Neural progenitor cell (in vitro differentiated cells): ENCODE results near the gene MKI67. TPM values are rescaled to one million over a fixed set of nuclear protein-coding genes. Genes with fewer than 3 reads are reported as not detected.
"Not testable (repeated sequence)": the region's sequence is repeated elsewhere in the genome, so short reads cannot be mapped to it uniquely, and the experiment has no call there.

ENCODE experiments used
- DNase-seq: peaks from one replicate; pipeline ENCODE4 v3.0.0-alpha.2; 2016; ENCODE audit warnings: low spot score
- H2AFZ ChIP-seq: fragments of 200-600 bp; sonication (generic); replicated peaks from 2 replicates; pipeline ENCODE4 v1.6.1; 2016; ENCODE audit warnings: antibody characterized with exemption
- H3F3A ChIP-seq: fragments of 200-600 bp; sonication (generic); 2 replicates; pipeline ENCODE4 v1.6.1; 2016; ENCODE audit warnings: antibody characterized with exemption, low read depth
- H3K27ac ChIP-seq: fragments of 200-600 bp; sonication (generic); 2 replicates; pipeline ENCODE4 v1.5.1; 2016; ENCODE audit warnings: mild to moderate bottlenecking
- H3K27me3 ChIP-seq: fragments of 200-600 bp; sonication (generic); 2 replicates; pipeline ENCODE4 v1.6.1; 2016; ENCODE audit warnings: mild to moderate bottlenecking, moderate library complexity
- H3K36me3 ChIP-seq: fragments of 200-600 bp; sonication (generic); 2 replicates; pipeline ENCODE4 v1.5.1; 2016
- H3K4me1 ChIP-seq: fragments of 200-600 bp; sonication (generic); 2 replicates; pipeline ENCODE4 v1.6.1; 2016; ENCODE audit warnings: mixed run types
- H3K4me2 ChIP-seq: fragments of 200-600 bp; sonication (generic); 2 replicates; pipeline ENCODE4 v1.6.1; 2016
- H3K4me3 ChIP-seq: fragments of 200-600 bp; sonication (generic); 2 replicates; pipeline ENCODE4 v1.5.1; 2016
- H3K79me2 ChIP-seq: fragments of 200-600 bp; sonication (generic); 2 replicates; pipeline ENCODE4 v1.6.1; 2016; ENCODE audit warnings: low read depth
- H3K9ac ChIP-seq: fragments of 200-600 bp; sonication (generic); 2 replicates; pipeline ENCODE4 v1.6.1; 2016
- H3K9me3 ChIP-seq: fragments of 200-600 bp; sonication (generic); 2 replicates; pipeline ENCODE4 v1.5.1; 2016; ENCODE audit warnings: low read depth
- H4K20me1 ChIP-seq: fragments of 200-600 bp; sonication (generic); 2 replicates; pipeline ENCODE4 v1.6.1; 2016; ENCODE audit warnings: low read depth
- H3K27ac Mint-ChIP-seq: 3 replicates; pipeline ENCODE4 v1.8.0; 2021; ENCODE audit warnings: mixed read lengths
- H3K27me3 Mint-ChIP-seq: 2 replicates; pipeline ENCODE4 v1.8.0; 2022; ENCODE audit warnings: low read depth, mild to moderate bottlenecking, inconsistent platforms, moderate library complexity, mixed read lengths; ENCODE audit not compliant: insufficient read depth
- H3K36me3 Mint-ChIP-seq: 3 replicates; pipeline ENCODE4 v1.8.0; 2021; ENCODE audit warnings: mixed read lengths
- H3K4me1 Mint-ChIP-seq: 3 replicates; pipeline ENCODE4 v1.8.0; 2021; ENCODE audit warnings: mixed read lengths
- H3K4me3 Mint-ChIP-seq: 3 replicates; pipeline ENCODE4 v1.8.0; 2021; ENCODE audit warnings: mild to moderate bottlenecking, moderate library complexity, mixed read lengths
- H3K9me3 Mint-ChIP-seq: 3 replicates; pipeline ENCODE4 v1.8.0; 2020; ENCODE audit warnings: mixed read lengths
- CTCF ChIP-seq: fragments of 200-600 bp; sonication (generic); IDR thresholded peaks from 2 replicates; pipeline ENCODE4 v1.5.1; 2017; ENCODE audit warnings: antibody characterized with exemption, mild to moderate bottlenecking
- EZH2 ChIP-seq: fragments of 200-600 bp; sonication (generic); IDR thresholded peaks from 2 replicates; pipeline ENCODE4 v1.6.1; 2017; ENCODE audit warnings: antibody characterized with exemption, mild to moderate bottlenecking, moderate library complexity
- EZH2phosphoT487 ChIP-seq: fragments of 200-600 bp; sonication (generic); IDR thresholded peaks from 2 replicates; pipeline ENCODE4 v1.6.1; 2017; ENCODE audit warnings: antibody characterized with exemption
- total RNA-seq: library from RNA; depleted of rRNA; stranded (reverse); fragments of >200 nt; gene quantifications from 2 replicates; pipeline ENCODE4 v1.2.3, GENCODE V29; 2015; ENCODE audit warnings: low replicate concordance

Gene MKI67
- total RNA-seq, 1 donor from 2014 or later, result 65.8 TPM

- no peaks in the 10 kb centered on the region for H3K4me1 Mint-ChIP-seq
- H2AFZ ChIP-seq, result no peak overlapping the region
- no peak overlapping the region for H3K4me2 ChIP-seq
- no peaks in the 10 kb centered on the region for H3K9me3 ChIP-seq
- no peak for DNase-seq
- H3K27ac Mint-ChIP-seq, result no peak overlapping the region
- no peaks in the 10 kb centered on the region for H3K27me3 Mint-ChIP-seq
- H4K20me1 ChIP-seq, result peaks cover 21% of the 10 kb centered on the region
- H3K36me3 Mint-ChIP-seq, result peaks cover 35% of the 10 kb centered on the region
- H3K4me3 Mint-ChIP-seq, result peak overlapping the region; percentile 24
- peaks cover 11% of the 10 kb centered on the region for H3F3A ChIP-seq
- peak overlapping the region; percentile 53 for H3K27ac ChIP-seq
- no peak overlapping the region for H3K4me3 ChIP-seq
- no peaks in the 10 kb centered on the region for H3K4me1 ChIP-seq
- no peak overlapping the region for H3K9ac ChIP-seq
- H3K9me3 Mint-ChIP-seq, result no peaks in the 10 kb centered on the region
- H3K36me3 ChIP-seq, result peaks cover 20% of the 10 kb centered on the region
- H3K79me2 ChIP-seq, result no peaks in the 10 kb centered on the region
- TF ChIP-seq CTCF, result no peak
- no peak for TF ChIP-seq EZH2
- no peak for TF ChIP-seq EZH2phosphoT487
- H3K27me3 ChIP-seq, result no peaks in the 10 kb centered on the region
Observed at GRCh38 chr10:128096486-128097199, 29.6 kb downstream of the MKI67 start.

DNA sequence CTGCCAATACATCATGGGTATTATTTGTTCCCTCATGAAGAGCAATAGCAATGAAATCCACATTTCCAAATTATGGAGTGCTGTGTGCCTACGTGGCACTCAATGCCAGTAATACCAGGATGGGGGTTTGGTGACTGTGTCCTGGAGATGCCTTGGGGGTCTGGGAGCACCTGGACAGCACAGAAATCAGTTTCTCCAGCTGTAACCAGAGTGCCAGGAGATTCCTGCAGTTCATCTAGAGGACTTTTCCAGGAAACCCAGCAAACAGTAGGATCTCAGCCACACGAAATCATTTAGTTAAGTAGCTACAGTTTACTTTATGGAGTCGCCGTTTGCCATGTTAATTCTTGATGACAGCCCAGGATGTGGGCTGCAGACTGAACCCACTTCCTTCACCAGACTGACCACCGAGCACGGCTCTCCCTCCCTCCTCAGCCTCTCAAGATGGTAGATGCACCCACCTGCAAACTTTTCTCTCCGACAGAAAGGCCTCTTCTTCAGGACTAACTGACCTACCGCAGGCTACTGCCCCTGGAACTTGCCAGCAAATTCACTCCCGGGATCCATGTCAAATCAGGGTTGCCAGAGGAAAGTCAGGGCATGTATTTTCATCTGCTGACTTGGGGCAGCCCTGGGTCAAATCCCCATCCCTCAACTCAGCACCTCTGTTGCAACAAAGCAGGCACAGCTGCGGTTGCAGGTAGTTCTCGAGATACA, 30.3 kb downstream of the MKI67 start:
- DNase-seq, result no peak
- TF ChIP-seq EZH2phosphoT487 (no peak), EZH2 (no peak), CTCF (no peak)
- H4K20me1 ChIP-seq, result peaks cover 17% of the 10 kb centered on the region
- H3K9ac ChIP-seq, result no peak overlapping the region
- H3K27me3 Mint-ChIP-seq, result no peaks in the 10 kb centered on the region
- H3K4me1 ChIP-seq, result no peaks in the 10 kb centered on the region
- no peak overlapping the region for H3K4me3 ChIP-seq
- H3K79me2 ChIP-seq, result no peaks in the 10 kb centered on the region
- H3K27ac ChIP-seq, result peak overlapping the region; percentile 29
- H3K9me3 Mint-ChIP-seq, result no peaks in the 10 kb centered on the region
- H3K27ac Mint-ChIP-seq, result no peak overlapping the region
- H3K27me3 ChIP-seq, result no peaks in the 10 kb centered on the region
- no peak overlapping the region for H2AFZ ChIP-seq
- H3F3A ChIP-seq, result peaks cover 11% of the 10 kb centered on the region
- no peaks in the 10 kb centered on the region for H3K4me1 Mint-ChIP-seq
- no peak overlapping the region for H3K4me3 Mint-ChIP-seq
- no peak overlapping the region for H3K4me2 ChIP-seq
- H3K9me3 ChIP-seq, result no peaks in the 10 kb centered on the region
- H3K36me3 Mint-ChIP-seq, result peaks cover 30% of the 10 kb centered on the region
- H3K36me3 ChIP-seq, result peaks cover 13% of the 10 kb centered on the region

DNA sequence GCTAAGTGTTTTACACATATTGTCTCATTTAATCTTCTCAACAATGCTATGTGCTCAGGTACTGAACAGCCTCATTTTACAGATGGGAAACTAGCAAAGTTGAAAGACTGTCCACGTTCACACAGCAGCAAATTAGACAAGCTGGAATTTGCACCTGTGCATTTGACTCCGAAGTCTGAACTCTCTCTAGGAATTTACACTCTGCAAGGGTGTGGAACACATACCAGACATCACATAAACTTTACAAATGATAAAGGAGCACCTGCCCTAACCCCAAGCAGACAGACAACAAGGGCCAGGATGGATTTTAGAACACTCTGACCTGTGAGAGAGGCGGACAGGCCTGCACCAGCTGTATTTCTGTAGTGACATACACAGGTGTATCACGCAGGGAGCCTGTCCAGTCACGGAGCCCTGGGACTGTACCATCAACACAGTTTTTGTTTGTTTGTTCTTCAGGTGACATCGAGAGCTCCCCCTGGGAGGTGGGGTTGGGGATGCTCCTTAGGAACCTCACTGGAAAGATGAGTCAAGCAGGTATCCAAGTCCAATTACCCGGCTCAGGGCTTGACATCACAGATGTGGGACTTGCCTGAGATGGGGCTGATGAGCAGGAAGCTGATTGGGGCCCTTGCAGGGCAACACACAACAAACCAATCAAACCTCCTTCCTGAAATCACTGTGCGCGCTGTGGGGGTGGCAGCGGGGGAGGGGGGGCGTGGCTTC, 31.0 kb downstream of the MKI67 start:
- Histone ChIP-seq H3K27me3 (no peaks in the 10 kb centered on the region), H4K20me1 (peaks cover 17% of the 10 kb centered on the region), H3K9me3 (no peaks in the 10 kb centered on the region), H3K79me2 (no peaks in the 10 kb centered on the region), H2AFZ (no peak overlapping the region), H3K27ac (no peak overlapping the region), H3K4me3 (no peak overlapping the region), H3K4me2 (no peak overlapping the region), H3K36me3 (peaks cover 6% of the 10 kb centered on the region), H3K4me1 (no peaks in the 10 kb centered on the region), H3F3A (peaks cover 11% of the 10 kb centered on the region), H3K9ac (no peak overlapping the region)
- DNase-seq, result no peak
- Mint-ChIP-seq H3K27ac (no peak overlapping the region), H3K36me3 (peaks cover 26% of the 10 kb centered on the region), H3K27me3 (peaks cover 3% of the 10 kb centered on the region), H3K9me3 (no peaks in the 10 kb centered on the region), H3K4me1 (no peaks in the 10 kb centered on the region), H3K4me3 (no peak overlapping the region)
- TF ChIP-seq EZH2phosphoT487 (no peak), CTCF (no peak), EZH2 (no peak)

- not testable (repeated sequence) for H3K79me2 ChIP-seq, H3K27ac Mint-ChIP-seq, H3K4me3 Mint-ChIP-seq, DNase-seq, H3K4me1 Mint-ChIP-seq, H3K27me3 Mint-ChIP-seq, H3K4me3 ChIP-seq, H3K4me1 ChIP-seq, H3K9me3 ChIP-seq, H3K27ac ChIP-seq, H3K27me3 ChIP-seq, H2AFZ ChIP-seq, H3K36me3 ChIP-seq, H3K9me3 Mint-ChIP-seq, H3K9ac ChIP-seq, H3K4me2 ChIP-seq
- peaks cover 17% of the 10 kb centered on the region for H4K20me1 ChIP-seq
- H3K36me3 Mint-ChIP-seq, result peaks cover 23% of the 10 kb centered on the region
- peaks cover 11% of the 10 kb centered on the region for H3F3A ChIP-seq
Observed at GRCh38 chr10:128094596-128094995, 31.6 kb downstream of the MKI67 start.
